KMS-11 (cell line): ENCODE measurements around the gene SUCO.

Source experiments
- H2AFZ ChIP-seq: fragments of 200-600 bp; sonication (generic); 2 replicates; pipeline ENCODE4 v1.6.1; 2016; ENCODE audit warnings: antibody characterized with exemption, mixed run types, low read depth
- H3K27ac ChIP-seq: fragments of 200-600 bp; sonication (generic); 2 replicates; pipeline ENCODE4 v1.6.1; 2016; ENCODE audit warnings: mild to moderate bottlenecking, mixed run types
- H3K27me3 ChIP-seq: fragments of 200-600 bp; sonication (generic); 2 replicates; pipeline ENCODE4 v1.6.1; 2017; ENCODE audit warnings: mild to moderate bottlenecking, low read depth, mixed run types, moderate library complexity; ENCODE audit not compliant: insufficient read depth
- H3K36me3 ChIP-seq: fragments of 200-600 bp; sonication (generic); 2 replicates; pipeline ENCODE4 v1.6.1; 2017; ENCODE audit warnings: mild to moderate bottlenecking, mixed run types; ENCODE audit not compliant: insufficient read depth
- H3K4me1 ChIP-seq: fragments of 200-600 bp; sonication (generic); 2 replicates; pipeline ENCODE4 v1.6.1; 2016; ENCODE audit warnings: mild to moderate bottlenecking, low read depth, mixed run types; ENCODE audit not compliant: poor library complexity, severe bottlenecking
- H3K4me2 ChIP-seq: fragments of 200-600 bp; sonication (generic); 2 replicates; pipeline ENCODE4 v1.7.0; 2016; ENCODE audit warnings: mild to moderate bottlenecking, mixed run types
- H3K4me3 ChIP-seq: fragments of 200-600 bp; sonication (generic); IDR thresholded peaks from 2 replicates; pipeline ENCODE4 v1.6.1; 2017; ENCODE audit warnings: low read depth, low read length, mixed read lengths; ENCODE audit not compliant: insufficient read depth
- H3K79me2 ChIP-seq: fragments of 200-600 bp; sonication (generic); 2 replicates; pipeline ENCODE4 v1.6.1; 2016; ENCODE audit warnings: low read depth, mixed run types; ENCODE audit not compliant: insufficient read depth
- H3K9ac ChIP-seq: fragments of 200-600 bp; sonication (generic); 2 replicates; pipeline ENCODE4 v1.6.1; 2016; ENCODE audit warnings: mild to moderate bottlenecking, mixed run types
- H4K20me1 ChIP-seq: fragments of 200-600 bp; sonication (generic); 2 replicates; pipeline ENCODE4 v1.6.1; 2016; ENCODE audit warnings: mild to moderate bottlenecking, mixed run types; ENCODE audit not compliant: insufficient read depth
- TF ChIP-seq, protein P1 (sequence below): fragments of 200-600 bp; sonication (generic); conservative IDR thresholded peaks from 2 replicates; pipeline ENCODE4 v1.6.1; 2017; ENCODE audit warnings: low read depth, mild to moderate bottlenecking, antibody characterized with exemption, low read length, moderate library complexity, mixed read lengths

Gene SUCO

DNA sequence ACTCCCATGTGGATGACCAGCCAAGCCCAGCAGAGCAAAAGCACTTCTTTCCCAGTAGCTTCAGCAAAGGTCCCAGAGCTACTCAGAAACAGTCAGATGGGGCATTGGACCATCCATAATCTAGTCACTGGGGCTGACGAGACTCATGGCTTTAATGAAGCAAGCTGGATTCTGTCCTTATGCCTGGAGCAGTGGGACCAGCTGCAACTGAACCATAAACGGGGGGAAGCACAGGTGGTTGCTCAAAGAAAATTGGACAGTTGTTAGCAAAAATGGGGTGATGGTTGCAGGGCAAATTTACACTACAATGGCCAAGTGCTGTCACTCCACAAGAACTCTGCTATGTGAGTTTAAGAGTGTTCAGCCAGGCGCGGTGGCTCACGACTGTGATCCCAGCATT, 108.5 kb downstream of the SUCO start:
- TF ChIP-seq, protein P1, sequence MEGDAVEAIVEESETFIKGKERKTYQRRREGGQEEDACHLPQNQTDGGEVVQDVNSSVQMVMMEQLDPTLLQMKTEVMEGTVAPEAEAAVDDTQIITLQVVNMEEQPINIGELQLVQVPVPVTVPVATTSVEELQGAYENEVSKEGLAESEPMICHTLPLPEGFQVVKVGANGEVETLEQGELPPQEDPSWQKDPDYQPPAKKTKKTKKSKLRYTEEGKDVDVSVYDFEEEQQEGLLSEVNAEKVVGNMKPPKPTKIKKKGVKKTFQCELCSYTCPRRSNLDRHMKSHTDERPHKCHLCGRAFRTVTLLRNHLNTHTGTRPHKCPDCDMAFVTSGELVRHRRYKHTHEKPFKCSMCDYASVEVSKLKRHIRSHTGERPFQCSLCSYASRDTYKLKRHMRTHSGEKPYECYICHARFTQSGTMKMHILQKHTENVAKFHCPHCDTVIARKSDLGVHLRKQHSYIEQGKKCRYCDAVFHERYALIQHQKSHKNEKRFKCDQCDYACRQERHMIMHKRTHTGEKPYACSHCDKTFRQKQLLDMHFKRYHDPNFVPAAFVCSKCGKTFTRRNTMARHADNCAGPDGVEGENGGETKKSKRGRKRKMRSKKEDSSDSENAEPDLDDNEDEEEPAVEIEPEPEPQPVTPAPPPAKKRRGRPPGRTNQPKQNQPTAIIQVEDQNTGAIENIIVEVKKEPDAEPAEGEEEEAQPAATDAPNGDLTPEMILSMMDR: no peak
- Histone ChIP-seq H3K27me3 (no peaks in the 10 kb centered on the region), H4K20me1 (no peaks in the 10 kb centered on the region), H3K4me2 (no peak overlapping the region), H3K27ac (no peak overlapping the region), H3K9ac (no peak overlapping the region), H3K36me3 (no peaks in the 10 kb centered on the region), H3K4me1 (peaks cover 14% of the 10 kb centered on the region), H2AFZ (no peak overlapping the region), H3K4me3 (no peak overlapping the region), H3K79me2 (no peaks in the 10 kb centered on the region)

DNA sequence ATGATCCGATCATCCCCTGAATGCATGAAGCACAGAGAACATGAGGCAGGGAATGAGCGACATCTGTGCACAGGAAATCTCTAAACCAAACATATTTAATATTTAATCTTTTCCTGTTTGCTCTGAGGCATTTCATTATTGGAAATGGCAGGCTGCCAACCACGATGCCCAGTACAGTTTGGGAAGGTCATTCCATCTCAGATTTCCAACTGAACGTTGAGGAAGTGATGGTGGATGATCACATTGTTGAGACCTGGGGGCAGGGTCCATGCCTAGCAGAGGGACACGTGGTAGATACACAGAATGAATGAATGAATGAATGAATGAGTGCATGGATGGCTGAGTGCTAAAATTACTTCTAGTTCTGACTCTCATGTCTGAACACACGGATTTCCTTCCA, 110.0 kb downstream of the SUCO start:
- Histone ChIP-seq H3K27ac (no peak overlapping the region), H3K79me2 (no peaks in the 10 kb centered on the region), H3K4me1 (peaks cover 14% of the 10 kb centered on the region), H3K9ac (no peak overlapping the region), H4K20me1 (no peaks in the 10 kb centered on the region), H3K27me3 (no peaks in the 10 kb centered on the region), H2AFZ (no peak overlapping the region), H3K4me2 (no peak overlapping the region), H3K4me3 (no peak overlapping the region), H3K36me3 (no peaks in the 10 kb centered on the region)
- TF ChIP-seq, protein P1: no peak

DNA sequence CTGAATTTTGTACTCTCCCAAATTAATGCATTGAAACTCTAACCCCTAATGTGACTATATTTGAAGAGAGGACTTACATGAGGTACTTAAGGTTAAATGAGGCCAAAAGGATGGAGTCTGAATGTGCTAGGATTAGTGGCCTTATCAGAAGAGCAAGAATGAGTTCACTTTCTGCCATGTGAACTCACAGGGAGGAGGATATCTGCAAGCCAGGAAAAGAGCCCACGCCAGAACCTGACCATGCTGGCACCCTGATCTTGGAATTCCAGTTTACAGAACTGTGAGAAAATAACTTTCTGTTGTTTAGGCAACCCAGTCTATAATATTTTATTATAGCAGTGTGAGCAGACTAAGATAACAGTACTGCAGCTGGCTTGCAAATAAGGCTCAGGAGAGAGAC, 113.7 kb downstream of the SUCO start:
- Histone ChIP-seq H3K27me3 (no peaks in the 10 kb centered on the region), H3K4me1 (peaks cover 14% of the 10 kb centered on the region), H3K36me3 (no peaks in the 10 kb centered on the region), H4K20me1 (no peaks in the 10 kb centered on the region), H3K4me3 (no peak overlapping the region), H3K27ac (no peak overlapping the region), H3K4me2 (no peak overlapping the region), H3K79me2 (no peaks in the 10 kb centered on the region), H3K9ac (no peak overlapping the region), H2AFZ (no peak overlapping the region)
- TF ChIP-seq, protein P1: no peak

DNA sequence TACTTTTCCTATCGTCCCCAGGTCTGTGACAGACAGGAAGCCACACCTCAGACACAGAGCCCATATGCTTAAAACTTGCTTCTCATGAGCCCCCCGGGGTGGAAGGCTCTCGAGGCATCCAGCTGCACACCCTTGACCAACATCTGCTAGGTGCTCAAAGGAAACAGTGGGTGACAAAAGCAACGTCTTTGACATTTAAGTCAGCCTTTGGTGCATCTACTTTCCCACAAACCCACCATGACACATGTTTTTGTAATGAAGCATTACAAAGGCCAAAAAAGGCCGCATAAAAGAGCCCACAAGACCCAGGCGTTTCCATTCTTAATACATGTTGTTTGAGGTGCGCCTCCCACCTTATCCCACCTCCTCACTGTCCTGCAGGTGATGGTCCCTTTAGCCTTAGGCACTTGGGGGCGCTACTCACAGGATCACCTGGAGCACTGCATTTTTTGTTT, 114.2 kb downstream of the SUCO start:
- TF ChIP-seq, protein P1: no peak
- no peak overlapping the region for H2AFZ ChIP-seq
- H3K27ac ChIP-seq: no peak overlapping the region
- H3K36me3 ChIP-seq: no peaks in the 10 kb centered on the region
- no peaks in the 10 kb centered on the region for H3K27me3 ChIP-seq
- H3K4me1 ChIP-seq: peaks cover 14% of the 10 kb centered on the region
- no peak overlapping the region for H3K4me3 ChIP-seq
- no peaks in the 10 kb centered on the region for H3K79me2 ChIP-seq
- H4K20me1 ChIP-seq: no peaks in the 10 kb centered on the region
- H3K9ac ChIP-seq: no peak overlapping the region
- H3K4me2 ChIP-seq: no peak overlapping the region
